ENCODE measurements around the gene TPCN2. TPM values are rescaled to one million over a fixed set of nuclear protein-coding genes. Genes with fewer than 3 reads are reported as not detected.

The TPCN2 gene
- polyA plus RNA-seq, 2 donors = 6.5 to 12.1 TPM

GRCh38 chr11:69178819-69179482, 130.2 kb downstream of the TPCN2 start:
- H3K4me3 ChIP-seq (ENCODE audit: low read depth in 1 of 2, low read length in 2 of 2) = no peak overlapping the region
- no peaks in the 10 kb centered on the region for H3K27me3 ChIP-seq (ENCODE audit: control insufficient read depth in 1 of 2, insufficient read depth in 2 of 2, low read length in 2 of 2)
- peaks cover 0 to 2% of the 10 kb centered on the region in 2 donors for H3K4me1 ChIP-seq (ENCODE audit: control insufficient read depth in 2 of 2, insufficient read depth in 2 of 2, low read length in 1 of 2)
- H3K27ac ChIP-seq (ENCODE audit: low read depth in 2 of 2, low read length in 1 of 2) = no peak overlapping the region
- H3K36me3 ChIP-seq (ENCODE audit: control insufficient read depth in 2 of 2, insufficient read depth in 2 of 2, low read length in 1 of 2) = no peaks in the 10 kb centered on the region
- 70 to 82% methylated on average over 9 of the region's 9 CpGs for WGBS, 2 donors
- no peaks in the 10 kb centered on the region for H3K9me3 ChIP-seq (ENCODE audit: control insufficient read depth in 2 of 2, insufficient read depth in 1 of 2, low read depth in 1 of 2, low read length in 1 of 2)

- H3K27ac ChIP-seq (ENCODE audit: low read depth in 2 of 2, low read length in 1 of 2) = no peak overlapping the region
- H3K4me3 ChIP-seq (ENCODE audit: low read depth in 1 of 2, low read length in 2 of 2) = no peak overlapping the region
- H3K27me3 ChIP-seq (ENCODE audit: control insufficient read depth in 1 of 2, insufficient read depth in 2 of 2, low read length in 2 of 2) = no peaks in the 10 kb centered on the region
- 85 to 86% methylated on average over 9 of the region's 9 CpGs for WGBS, 2 donors
- no peaks in the 10 kb centered on the region for H3K9me3 ChIP-seq (ENCODE audit: control insufficient read depth in 2 of 2, insufficient read depth in 1 of 2, low read depth in 1 of 2, low read length in 1 of 2)
- no peaks in the 10 kb centered on the region for H3K4me1 ChIP-seq (ENCODE audit: control insufficient read depth in 2 of 2, insufficient read depth in 2 of 2, low read length in 1 of 2)
- H3K36me3 ChIP-seq (ENCODE audit: control insufficient read depth in 2 of 2, insufficient read depth in 2 of 2, low read length in 1 of 2) = no peaks in the 10 kb centered on the region
These were observed 131.5 kb downstream of the TPCN2 start for GRCh38 chr11:69180226-69180625.

GRCh38 chr11:69180726-69181125, 132.0 kb downstream of the TPCN2 start:
- Histone ChIP-seq H3K27me3 (ENCODE audit: control insufficient read depth in 1 of 2, insufficient read depth in 2 of 2, low read length in 2 of 2) (no peaks in the 10 kb centered on the region), H3K36me3 (ENCODE audit: control insufficient read depth in 2 of 2, insufficient read depth in 2 of 2, low read length in 1 of 2) (no peaks in the 10 kb centered on the region), H3K4me3 (ENCODE audit: low read depth in 1 of 2, low read length in 2 of 2) (no peak overlapping the region), H3K27ac (ENCODE audit: low read depth in 2 of 2, low read length in 1 of 2) (no peak overlapping the region), H3K4me1 (ENCODE audit: control insufficient read depth in 2 of 2, insufficient read depth in 2 of 2, low read length in 1 of 2) (no peaks in the 10 kb centered on the region), H3K9me3 (ENCODE audit: control insufficient read depth in 2 of 2, insufficient read depth in 1 of 2, low read depth in 1 of 2, low read length in 1 of 2) (no peaks in the 10 kb centered on the region)
- WGBS, 2 donors = 91 to 95% methylated on average over 3 of the region's 3 CpGs

GRCh38 chr11:69183613-69184012, 134.9 kb downstream of the TPCN2 start:
- 63 to 73% methylated on average over 8 of the region's 8 CpGs for WGBS, 2 donors
- Histone ChIP-seq H3K27me3 (ENCODE audit: control insufficient read depth in 1 of 2, insufficient read depth in 2 of 2, low read length in 2 of 2) (no peaks in the 10 kb centered on the region), H3K36me3 (ENCODE audit: control insufficient read depth in 2 of 2, insufficient read depth in 2 of 2, low read length in 1 of 2) (no peaks in the 10 kb centered on the region), H3K27ac (ENCODE audit: low read depth in 2 of 2, low read length in 1 of 2) (no peak overlapping the region), H3K4me1 (ENCODE audit: control insufficient read depth in 2 of 2, insufficient read depth in 2 of 2, low read length in 1 of 2) (no peaks in the 10 kb centered on the region), H3K9me3 (ENCODE audit: control insufficient read depth in 2 of 2, insufficient read depth in 1 of 2, low read depth in 1 of 2, low read length in 1 of 2) (peaks cover 4 to 8% of the 10 kb centered on the region in 2 donors), H3K4me3 (ENCODE audit: low read depth in 1 of 2, low read length in 2 of 2) (no peak overlapping the region)

Other genes with a start within 250 kb of the TPCN2 start
- 10 to 100 TPM in 1 of 2 donors, 1 to 10 TPM in 1; 8.4 to 13.8 TPM for gene CPT1A, start 207.0 kb upstream of the TPCN2 start, polyA plus RNA-seq
- gene MRPL21, start 145.1 kb upstream of the TPCN2 start, polyA plus RNA-seq = 10 to 100 TPM; 63.0 to 77.6 TPM
- gene IGHMBP2, start 145.0 kb upstream of the TPCN2 start, polyA plus RNA-seq = 10 to 100 TPM; 10.9 to 22.3 TPM
- not detected for gene MRGPRD, start 67.9 kb upstream of the TPCN2 start, polyA plus RNA-seq
- gene MRGPRF, start 35.7 kb upstream of the TPCN2 start, polyA plus RNA-seq = 10 to 100 TPM in 1 of 2 donors, 1 to 10 TPM in 1; 5.3 to 14.7 TPM
- gene SMIM38, start 107.0 kb downstream of the TPCN2 start, polyA plus RNA-seq = under 1 TPM; 0.08 to 0.11 TPM
- 10 to 100 TPM; 18.3 to 32.2 TPM for gene MYEOV, start 245.2 kb downstream of the TPCN2 start, polyA plus RNA-seq